ENCODE results near the gene GDF2.

GDF2 gene

DNA sequence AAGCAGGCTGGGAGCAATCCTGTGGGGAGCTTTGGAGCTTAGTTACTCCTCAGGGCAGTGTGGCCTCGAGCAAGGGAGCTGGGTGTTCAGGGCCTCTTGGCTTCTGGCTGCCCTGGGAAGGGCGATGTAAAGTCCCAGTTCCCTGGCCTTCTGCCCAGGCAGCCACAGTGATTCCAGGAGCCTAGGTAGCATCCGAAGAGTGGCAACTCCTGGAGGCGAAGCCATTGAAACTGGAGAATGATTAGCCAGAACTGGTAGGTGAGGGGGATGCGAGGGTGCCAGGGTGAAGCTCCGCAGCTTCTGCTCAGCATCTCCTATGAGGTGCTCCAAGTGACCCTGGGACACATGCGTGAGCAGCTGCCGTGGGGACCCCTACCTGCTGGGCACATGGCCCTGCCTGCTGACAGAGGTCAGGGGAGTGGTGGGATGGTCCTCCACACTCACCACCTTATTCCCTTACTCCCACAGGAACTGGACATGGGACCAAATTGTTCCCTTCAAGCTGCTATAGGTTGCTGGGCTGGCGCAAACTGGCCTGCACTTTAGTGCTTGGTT lies 7.8 kb upstream of the GDF2 start:
- no peak for DNase-seq

DNA sequence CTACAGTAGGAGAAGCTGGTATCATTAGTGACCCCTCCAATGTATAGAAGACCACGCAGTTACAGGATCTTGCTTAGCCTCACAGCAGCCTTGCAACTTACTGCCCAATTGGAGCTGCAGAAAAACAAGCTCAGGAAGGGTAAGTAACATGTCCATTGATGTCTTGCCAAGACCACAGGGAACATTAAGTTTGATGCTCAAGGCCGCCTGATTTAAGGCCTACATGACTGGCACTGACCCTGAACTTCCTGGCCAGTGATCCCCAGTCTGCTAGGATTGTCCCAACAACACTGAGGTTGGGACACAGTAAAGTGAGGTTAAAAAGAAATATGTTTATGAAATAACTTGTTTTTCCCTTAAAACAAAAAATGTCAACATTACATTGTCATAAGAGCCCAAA lies 6.8 kb upstream of the GDF2 start:
- no peak for DNase-seq

DNA sequence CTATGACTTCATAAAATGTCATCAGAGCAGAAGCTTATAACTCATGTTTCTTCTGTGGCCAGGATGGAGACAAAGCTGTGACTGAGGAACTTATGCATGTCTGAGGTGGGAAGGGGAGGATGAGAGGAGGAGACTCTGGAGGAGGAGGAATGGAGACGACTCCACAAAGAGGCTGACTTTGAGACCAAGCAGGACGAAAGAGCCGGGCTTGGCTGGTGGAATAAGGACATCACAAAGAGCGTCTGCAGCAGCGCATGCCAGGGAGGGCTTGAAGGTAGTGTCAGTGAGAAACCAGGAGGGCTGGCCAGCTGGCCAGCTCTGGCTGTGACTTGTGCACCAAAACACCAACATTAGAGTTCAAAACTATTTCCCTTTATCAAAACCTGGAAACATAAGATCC lies 6.1 kb upstream of the GDF2 start:
- no peak for DNase-seq

DNA sequence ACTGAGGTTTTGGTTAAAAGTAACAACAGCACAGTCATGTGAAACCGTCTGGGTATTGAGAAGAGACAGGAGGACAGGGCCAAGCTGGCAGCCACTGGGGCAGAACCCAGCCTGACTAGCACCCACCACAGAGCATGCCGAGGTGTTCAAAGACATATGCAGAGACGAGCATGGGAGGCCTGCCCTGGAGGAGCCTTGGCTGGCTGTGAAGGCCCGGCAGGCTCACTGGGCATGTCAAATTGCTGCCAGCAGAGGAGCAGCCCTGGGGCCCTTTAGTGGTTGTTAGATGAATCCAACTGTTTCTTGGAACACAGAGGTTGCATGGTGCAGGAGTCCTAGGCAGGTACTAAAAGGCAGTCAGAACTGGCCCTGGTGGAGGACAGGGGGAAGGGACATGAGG lies 5.0 kb upstream of the GDF2 start:
- DNase-seq = no peak

DNA sequence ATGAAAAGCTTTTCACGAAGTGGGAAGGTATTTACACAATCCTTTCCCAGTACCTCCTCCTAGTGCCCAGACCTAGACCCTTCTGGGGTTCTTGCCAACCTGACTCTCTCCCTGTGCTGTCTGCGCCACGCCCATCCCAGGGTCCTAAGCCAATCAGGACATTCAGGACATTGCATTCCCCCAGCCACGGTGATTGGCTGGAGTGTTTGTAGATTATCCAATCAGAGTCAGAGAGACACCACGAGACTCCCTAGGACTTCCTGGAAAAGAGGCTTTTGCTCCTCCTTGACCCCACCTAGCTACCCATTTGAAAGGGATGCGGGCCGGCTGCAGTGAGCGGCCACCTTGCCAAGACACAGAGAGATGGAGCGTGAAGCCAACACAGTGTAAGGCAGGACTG lies 3.5 kb upstream of the GDF2 start:
- no peak for DNase-seq

DNA sequence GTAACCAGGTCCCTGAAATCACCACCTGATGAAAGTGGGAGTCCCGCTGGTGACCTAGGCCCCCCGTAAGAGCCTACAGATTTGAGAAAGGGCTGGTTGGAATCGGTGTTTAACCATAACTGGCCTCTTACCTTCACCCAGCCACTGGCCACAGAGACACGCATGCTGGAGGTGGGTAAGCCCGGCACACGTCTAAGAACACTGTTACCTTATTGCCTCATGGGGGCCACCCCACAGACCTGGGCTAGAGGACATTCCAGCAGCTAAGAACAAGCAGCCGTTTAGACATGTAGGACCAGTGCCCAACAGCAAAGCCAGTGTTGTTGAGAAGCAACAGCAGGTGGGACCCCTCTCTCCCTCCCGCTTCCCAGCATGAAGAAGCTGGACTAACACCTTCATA lies 2.5 kb upstream of the GDF2 start:
- no peak for DNase-seq

DNA sequence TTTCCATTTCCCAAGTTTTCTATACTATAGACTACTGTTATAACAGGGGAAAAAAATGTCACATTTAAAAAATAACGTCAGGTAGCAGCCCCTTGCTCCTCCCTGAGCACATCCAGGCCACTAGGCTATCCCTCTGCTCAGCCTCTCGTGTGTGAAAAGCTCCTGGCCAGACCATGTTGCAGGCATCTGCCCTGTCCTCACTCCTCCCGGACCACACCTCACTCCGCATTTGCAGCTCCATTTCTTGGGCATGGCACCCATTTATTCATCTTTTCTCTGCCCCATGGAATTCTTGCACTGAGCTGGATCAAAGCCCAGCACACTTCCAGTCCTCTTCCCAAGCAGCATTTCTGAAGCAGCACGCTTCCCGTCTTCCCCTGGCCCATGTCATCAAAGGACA lies 1.4 kb upstream of the GDF2 start:
- DNase-seq = no peak

DNA sequence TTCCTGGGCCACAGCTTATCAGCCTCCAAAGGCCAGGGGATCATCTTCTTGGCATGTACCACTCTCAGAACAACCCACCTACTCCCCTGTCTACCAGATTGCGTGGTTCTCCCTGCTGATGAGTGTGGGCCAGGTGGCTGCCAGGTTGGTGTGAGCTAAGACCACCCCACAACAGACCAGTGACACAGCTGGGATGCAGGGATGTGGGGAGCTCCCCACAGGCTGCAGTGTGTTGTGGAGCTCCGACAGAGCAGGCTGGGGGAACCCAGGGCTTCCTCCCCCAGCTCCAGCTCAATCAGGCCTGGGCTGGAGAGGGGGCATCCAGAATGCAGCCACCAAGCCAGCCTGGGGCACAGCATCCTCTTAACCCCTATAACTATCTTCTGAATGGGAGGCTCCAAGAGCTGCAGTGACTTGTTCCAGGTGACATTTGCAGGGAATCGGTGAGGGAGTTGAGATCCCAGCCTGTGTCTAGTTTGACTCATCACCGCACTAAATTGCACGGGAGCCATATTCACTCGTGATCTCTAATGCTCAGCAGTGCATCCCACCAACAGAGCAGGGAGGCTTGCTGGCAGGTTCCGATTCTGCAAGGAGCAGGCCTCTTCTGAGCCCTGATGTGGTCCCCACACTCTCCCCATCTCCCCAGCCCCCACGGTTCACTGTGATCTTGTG lies 596 bp upstream of the GDF2 start:
- DNase-seq = no peak

DNA sequence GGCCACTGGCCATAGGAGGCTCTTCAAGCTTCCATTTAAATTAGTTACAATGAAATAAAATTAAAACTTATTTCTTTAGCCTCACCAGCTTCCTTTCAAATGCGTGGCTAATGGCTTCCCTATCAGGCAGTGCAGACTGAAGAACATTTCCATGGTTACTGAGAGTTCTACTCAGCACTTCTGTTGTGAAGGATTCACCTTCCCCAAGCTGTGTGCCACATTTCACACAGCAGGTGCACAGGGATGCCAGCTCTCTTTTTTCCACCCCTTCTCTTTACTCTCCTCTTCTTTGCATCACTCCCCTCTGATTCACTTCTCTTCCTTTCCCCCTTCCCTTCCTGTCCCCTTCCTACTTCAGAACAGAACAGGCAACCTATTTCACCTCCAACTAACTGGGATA lies 833 bp downstream of the GDF2 start:
- no peak for DNase-seq

DNA sequence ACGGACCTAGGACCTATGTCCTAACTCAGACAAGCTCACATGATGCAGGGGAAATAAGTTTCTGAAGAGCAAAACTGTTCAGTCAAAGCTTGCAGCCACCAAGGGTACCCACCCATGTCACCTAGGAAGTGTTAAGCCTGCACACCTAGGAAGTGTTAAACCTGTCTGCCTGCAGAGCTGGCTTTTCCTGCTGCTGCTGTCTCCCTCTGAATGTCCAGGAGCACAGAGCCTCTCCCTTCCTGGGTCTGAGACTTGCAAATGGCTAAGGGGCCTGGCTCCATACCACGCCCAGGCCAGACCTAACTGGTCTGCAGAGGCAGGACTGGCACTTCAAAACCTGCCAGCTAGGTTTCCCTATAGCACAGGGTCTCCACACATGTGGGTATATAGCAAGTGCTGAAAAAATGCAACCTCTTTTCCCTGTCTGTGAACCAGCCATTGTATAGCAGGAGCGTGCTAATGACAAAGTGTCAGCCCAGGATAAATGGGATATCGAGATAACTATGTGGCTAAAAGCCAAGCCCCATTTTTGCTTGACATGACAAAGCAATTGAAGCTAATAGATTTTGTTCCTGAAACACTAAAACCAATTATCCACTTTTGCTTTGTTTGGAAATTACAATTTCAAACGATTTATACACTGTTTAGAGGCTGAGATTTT lies 1.5 kb downstream of the GDF2 start:
- no peak for DNase-seq

DNA sequence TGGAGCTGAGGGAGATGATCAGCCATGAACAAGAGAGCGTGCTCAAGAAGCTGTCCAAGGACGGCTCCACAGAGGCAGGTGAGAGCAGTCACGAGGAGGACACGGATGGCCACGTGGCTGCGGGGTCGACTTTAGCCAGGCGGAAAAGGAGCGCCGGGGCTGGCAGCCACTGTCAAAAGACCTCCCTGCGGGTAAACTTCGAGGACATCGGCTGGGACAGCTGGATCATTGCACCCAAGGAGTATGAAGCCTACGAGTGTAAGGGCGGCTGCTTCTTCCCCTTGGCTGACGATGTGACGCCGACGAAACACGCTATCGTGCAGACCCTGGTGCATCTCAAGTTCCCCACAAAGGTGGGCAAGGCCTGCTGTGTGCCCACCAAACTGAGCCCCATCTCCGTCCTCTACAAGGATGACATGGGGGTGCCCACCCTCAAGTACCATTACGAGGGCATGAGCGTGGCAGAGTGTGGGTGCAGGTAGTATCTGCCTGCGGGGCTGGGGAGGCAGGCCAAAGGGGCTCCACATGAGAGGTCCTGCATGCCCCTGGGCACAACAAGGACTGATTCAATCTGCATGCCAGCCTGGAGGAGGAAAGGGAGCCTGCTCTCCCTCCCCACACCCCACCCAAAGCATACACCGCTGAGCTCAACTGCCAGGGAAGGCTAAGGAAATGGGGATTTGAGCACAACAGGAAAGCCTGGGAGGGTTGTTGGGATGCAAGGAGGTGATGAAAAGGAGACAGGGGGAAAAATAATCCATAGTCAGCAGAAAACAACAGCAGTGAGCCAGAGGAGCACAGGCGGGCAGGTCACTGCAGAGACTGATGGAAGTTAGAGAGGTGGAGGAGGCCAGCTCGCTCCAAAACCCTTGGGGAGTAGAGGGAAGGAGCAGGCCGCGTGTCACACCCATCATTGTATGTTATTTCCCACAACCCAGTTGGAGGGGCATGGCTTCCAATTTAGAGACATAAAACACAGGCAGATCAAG lies 3.3 kb downstream of the GDF2 start:
- DNase-seq = no peak

DNA sequence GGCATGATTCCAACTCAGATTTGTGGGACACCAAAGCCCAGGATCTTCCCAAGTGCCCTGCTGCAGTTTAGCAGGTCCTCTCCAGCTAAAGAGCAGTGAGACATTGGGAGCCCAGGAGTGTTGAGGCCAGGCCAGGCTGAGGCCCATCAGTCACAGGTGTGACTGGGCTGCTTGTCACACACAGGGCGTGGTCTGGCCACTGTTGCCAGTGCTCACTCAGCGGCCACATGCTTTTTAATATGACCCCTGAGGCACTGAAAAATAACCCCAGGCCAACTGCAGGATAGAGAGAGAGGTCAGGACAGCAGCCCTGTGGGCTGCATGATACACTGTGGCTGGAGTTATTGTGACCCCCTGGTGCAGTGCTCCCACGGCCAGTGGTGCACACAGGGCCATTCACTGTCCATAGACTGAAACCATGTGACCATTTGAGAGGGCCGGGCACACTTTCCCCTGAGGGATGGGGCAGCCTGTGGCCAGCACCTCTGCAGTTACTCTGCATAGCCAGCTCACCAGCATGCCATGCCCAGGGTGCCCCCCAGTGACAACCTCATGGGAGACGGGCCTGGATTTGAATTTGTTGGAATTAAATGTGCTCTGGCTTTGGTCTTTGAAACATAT lies 4.2 kb downstream of the GDF2 start:
- no peak for DNase-seq

DNA sequence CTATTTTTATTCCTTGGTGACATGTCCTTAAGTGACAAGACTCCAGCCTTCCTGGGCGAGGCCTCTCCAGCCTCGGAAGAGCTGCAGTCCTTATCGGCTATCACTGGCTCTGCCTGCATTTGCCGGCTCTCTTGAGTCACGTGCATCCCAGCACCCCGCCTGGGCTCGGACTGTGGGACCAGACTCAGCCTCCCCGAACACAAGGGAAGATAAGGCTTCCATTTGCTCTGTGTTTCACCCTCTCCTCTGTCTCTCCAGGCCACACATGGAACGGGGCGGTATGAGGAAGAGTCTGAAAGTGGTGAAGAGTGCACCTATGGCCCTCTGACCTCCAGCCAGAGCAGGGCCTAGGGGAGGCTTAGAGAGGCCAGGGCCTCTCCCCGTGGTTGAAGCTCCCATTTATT lies 4.7 kb downstream of the GDF2 start:
- DNase-seq = no peak

DNA sequence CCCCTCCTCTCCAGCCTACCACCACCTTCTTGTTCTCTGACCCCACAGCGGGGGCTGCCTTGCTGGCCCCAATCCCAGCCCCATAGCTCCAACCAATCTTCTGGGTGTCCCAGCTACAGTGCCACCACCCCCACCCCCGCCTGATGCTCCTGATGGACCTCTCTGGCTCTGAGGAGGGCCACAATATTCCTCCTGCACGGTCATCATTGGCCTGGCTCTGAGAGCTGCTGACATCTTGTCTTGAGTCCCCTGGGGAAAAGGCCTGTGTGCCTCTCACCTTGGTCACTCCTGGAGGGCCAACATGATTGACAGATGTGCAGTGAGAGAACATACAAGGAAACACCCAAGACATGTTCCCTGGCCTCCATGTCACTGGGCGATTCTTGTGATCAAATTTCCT lies 7.6 kb downstream of the GDF2 start:
- DNase-seq = no peak

DNA sequence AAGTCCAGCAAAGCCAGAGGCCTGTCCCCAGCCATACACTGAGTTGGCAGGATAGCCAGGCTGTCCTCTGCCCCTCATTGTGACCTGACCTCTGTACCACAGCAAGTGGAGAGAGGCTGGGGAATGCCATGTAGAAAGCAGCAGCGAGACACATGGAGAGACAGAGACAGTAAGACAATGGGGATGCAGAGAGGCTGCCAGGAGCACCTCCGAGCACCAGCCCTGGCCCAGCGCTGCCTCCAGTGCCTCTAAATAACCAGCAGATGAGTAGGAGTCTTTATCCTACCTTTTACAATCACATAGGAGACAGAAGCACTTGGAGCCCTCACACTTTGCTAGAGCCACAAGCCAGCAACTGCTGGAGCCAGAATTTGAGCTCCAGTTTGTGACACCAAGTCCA lies 8.1 kb downstream of the GDF2 start:
- DNase-seq = no peak

DNA sequence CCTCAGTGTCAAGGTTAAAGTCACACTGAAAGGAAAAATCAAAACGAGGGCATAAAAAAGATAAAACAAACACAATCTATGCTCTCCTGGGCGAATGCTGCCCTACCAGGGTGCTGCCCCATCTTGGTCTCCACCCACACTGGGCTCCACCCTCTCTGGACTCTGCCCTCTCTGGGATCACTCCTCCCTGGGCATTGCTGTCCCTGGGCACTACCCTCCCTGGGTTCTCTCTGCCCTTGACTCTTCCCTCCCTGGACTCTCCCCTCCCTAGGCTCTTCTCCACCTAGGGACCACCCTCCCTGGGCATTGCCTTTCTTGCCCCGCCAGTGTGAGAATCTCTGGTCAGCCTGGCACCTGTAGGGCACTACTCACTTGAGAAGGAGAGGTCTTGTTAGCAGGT lies 8.6 kb downstream of the GDF2 start:
- DNase-seq = no peak

DNA sequence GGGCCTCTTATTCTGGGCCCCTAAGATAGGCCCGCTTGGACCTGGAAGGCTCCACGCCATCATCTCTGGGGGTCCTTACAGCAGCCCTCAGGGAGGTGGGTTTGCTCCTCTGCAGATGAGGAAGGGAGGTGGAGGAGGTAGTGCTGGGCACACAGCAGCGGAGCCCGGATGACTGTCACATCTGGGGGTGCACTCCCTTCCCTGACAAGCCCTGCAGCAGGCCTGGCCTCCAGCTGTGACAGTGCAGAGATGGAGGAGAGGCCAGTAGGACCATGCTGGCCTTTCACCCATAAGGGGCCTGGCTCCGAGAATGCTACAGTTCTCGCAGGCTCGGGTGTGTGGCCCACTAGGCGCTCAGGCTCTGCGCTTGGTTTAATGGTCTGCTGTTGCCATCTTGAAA lies 9.2 kb downstream of the GDF2 start:
- DNase-seq = no peak

DNA sequence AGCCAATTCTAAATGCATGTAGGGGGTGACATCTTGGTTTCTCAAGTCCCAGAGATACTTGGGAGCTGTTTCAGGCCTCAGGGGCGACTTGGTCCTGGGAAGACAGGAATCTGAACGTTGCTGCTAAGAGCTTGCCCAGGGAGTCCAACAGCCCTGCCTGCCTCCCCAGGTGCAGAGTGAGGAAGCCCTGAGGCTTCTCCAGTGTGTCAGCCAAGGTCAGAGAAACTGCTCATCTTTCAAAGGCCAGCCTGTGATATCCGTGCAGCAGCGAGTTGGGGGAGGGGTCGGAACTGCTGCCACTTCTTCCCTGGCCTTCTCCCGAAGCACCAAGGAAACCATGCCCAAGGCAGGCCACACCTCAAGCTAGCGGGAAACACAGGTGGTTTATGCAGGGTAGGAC lies 9.7 kb downstream of the GDF2 start:
- DNase-seq = no peak

DNA sequence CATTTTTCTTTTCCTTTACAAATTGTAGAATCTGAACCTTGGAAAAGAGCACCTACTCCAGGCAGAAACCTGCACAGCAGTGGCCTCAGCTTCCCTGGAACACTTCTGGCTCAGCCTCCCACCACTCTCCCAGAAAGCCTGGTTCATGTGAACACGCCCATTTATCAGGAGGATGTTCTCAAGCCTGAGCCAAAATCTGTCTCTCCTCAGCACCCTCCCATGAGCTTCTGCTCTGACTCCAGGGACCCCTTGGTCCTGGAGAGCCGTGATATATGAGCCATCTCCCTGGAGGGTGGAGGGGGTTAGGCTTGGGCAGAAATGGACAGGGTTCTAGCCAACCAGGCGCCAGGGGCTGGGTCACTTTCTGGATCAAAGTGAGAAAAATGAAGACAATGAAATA lies 10.1 kb downstream of the GDF2 start:
- no peak for DNase-seq

DNA sequence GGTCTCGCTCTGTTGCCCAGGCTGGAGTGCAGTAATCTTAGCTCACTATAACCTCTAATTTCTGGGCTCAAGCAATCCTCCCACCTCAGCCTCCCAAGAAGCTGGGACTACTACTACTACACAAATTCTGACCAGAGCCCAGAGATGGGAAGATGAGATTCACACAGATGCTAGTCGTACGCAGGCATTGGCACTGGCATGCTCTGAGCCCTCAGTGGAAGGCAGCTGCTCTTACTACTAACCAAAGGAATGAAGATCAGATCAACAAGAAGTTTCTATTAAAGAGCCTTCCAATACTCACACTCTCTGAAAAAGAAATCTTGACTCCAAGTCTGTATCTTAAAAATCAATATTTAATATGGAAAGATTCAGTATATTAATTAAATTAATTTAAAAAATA lies 10.7 kb downstream of the GDF2 start:
- DNase-seq = no peak

DNA sequence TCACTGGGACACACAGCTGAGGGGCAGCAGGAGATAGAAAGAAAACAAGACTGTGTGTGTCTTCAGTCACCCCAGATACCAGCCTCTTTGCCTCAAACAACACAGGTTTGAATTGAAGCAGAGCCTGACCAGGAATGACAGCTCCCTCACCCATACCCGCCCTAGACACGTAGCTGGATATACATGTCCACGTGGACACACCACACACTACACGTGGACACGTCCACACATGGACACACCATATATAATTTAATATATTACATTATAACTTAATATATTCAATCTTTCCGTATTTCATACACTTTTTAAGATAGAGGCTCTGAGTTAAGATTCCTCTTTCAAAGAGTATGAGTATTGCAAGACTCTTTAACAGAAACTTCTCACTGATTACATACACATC lies 11.3 kb downstream of the GDF2 start:
- no peak for DNase-seq

DNA sequence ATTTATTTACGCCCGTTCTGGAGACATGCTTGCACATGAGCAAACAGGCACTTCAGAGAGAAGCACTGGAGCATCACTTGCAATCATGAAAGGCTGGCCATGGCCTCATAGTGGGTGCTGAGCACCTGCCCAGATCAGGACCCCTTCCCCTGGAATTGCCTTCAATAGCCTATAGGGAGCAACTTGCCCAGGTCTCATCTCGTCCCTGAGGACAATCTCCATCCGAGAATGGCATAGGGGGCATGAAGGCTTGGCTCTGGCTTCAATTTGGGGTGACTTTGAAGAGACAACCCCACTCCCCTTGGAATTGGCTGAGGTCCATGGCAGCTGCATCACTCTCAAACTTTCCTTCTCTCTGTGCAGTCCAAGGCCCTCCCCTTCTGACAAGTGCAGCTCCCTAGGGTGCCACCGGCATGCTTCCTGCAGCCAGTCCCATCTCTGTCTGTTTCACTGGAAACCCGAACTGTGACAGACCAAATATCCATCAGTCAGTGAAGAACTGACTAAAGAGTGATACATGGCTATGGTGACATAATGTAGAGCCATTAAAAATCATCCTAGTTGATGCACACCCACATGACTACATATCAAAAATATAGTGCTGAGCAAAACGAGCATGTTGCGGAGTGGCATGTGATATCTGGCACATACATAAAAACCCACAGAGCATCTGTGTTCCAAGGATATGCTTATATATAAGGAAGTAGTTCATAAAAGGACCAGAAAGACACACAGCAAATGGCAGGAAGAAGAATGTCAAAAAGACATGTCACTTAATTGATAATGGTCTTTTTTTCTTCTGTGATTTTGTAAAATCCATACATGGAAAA lies 12.4 kb downstream of the GDF2 start:
- no peak for DNase-seq

Measured in amniotic stem cell (primary cell).